Measurements from ENCODE around the gene KAT7.
"Not testable (repeated sequence)": the region's sequence is repeated elsewhere in the genome, so short reads cannot be mapped to it uniquely, and the experiment has no call there.

KAT7 gene

DNA sequence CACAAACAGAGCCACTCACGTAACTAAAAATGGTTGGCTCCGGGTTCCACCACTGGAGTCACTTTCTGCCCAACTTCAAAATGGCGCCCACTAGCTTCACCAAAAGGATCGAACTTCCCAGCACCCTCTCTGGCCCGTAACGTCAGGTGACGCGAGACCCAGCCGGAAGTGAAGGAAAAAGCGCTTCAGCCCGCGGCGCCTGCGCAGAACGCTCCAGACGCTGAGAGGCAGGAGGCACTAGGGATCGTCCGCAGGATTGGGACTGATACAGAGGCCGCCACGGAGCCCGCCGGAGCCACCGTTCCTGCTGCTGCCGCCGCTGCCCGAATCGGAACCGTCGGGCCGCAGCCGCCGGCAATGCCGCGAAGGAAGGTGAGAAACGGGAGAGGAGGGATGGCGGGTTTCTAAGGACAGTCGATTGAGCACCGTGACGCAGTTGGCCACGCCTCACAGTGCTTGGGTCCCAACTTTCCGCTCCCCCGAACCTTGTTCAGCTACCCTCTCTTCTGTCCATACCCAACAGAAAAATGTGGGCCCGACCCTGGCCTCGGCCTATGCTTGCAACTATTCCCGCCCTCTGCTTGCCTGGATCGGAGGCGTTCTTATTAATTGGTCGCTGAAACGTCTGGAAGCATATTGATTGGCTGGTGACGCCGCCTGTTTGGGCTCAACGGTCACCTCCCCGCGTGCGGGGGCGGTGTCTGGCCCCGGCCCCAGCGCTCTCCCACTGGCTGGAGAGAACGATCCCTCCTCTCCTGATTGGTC lies at the start of gene KAT7:
Gene KAT7, plus strand, starts transcription at position 204 of the 765 bp plus-strand sequence. Its CDS starts 154 bp downstream, at position 358.
- DNase-seq (ENCODE audit: low read depth in 2 of 2), result peak; percentile 99

DNA sequence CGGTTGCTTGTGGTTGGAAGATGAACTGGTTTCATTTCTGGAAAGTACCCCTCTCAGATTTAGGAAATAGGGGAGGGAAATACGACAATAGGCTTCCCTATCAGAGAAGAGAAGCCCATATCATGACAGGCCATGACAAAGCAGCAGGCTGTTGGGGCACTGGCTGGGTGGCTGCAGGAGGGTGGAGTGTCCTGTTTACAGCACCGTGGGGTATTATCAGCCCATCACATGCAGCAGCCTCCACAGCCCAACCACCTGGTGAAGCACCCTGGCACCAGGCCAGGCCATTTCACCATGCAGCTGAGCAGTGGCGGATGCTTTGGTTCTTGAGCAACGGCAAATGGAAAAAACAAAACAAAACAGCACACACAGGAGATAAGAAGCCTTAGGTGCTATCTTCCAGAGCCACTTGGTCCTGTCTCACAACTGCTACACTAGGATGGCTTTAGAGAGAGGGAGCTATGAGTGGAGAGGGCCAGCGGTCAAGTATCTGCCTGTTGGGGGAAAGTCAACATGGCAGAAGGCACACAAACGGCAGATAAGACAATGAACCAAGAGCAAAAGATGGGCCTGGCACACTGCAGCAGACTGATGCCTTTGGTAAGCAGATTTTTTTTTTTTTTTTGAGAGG lies 48.7 kb upstream of the KAT7 start:
- peak; percentile 66 to 73 for DNase-seq (ENCODE audit: low read depth in 2 of 2)

DNA sequence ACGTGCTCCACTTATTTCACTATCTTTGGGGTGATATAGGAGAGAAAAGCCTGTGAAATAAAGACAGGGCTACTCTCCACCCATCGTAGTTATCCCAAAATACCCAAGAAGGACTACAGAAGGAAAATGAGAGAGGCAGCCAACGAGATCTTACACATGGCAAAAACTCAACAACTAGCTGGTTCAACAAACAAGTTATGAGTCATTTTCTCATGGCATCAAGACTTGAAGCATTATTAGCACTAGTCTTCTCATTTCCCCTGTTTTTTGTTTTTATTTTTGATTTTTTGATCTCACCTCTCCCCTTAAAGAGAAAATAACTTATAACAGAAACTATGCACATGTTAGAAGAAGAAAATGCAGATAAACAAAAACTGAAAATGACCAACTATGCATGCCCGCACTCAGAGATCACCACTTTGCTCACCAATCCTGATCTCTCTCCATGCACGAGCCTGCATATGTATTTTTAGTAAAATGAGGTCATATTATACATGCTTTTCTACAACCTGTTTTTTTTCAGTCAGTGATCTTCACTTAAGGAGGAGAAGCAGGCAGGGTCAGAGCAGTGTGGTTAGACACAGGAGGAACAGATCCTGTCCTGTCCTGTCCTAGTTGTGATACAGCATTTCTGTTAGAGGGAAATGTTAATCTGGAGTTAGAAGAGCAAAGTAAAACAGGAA lies 47.3 kb upstream of the KAT7 start:
- DNase-seq (ENCODE audit: low read depth in 2 of 2), result no peak

DNA sequence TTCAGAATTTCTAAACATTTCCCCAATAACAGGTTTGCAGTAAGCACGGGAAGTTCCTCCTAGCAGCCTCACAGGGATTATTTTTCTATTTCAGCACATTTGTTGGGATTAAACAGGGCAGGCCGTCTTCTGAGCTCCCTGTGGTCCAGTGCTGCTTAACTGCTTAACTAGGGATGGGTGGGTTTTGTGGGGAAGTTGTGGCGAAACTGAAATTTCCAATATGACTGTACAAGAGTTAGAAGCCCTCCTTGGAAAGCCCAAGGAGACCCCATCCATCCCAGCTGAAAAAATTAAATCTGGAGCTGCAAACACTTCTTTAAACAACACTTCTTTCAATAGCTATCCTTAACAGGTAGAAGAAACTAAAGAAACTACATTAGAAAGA lies 46.8 kb upstream of the KAT7 start:
- DNase-seq (ENCODE audit: low read depth in 2 of 2), result no peak

DNA sequence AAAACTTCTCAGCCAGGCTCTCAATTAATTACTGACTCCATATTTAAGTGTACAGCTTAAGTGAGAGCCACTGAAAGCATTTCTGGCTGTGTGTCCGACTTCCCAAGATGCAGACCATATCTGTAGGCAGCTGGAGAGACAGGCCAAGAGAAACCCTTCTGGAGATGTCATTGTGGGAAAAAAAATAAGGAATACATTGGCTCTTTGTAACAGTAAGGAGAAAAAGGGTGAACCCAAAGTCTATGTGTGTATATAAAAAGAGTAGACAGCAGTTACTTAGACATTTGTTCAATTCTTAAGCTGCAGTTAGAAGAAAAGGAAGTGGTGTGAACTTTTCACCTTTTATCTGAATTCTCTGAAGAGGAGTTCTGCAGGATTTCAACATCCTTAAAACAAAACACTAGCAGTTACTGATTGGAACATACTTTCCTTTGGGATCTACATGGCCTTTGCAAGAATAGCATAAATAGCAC lies 46.3 kb upstream of the KAT7 start:
- DNase-seq (ENCODE audit: low read depth in 2 of 2), result no peak

DNA sequence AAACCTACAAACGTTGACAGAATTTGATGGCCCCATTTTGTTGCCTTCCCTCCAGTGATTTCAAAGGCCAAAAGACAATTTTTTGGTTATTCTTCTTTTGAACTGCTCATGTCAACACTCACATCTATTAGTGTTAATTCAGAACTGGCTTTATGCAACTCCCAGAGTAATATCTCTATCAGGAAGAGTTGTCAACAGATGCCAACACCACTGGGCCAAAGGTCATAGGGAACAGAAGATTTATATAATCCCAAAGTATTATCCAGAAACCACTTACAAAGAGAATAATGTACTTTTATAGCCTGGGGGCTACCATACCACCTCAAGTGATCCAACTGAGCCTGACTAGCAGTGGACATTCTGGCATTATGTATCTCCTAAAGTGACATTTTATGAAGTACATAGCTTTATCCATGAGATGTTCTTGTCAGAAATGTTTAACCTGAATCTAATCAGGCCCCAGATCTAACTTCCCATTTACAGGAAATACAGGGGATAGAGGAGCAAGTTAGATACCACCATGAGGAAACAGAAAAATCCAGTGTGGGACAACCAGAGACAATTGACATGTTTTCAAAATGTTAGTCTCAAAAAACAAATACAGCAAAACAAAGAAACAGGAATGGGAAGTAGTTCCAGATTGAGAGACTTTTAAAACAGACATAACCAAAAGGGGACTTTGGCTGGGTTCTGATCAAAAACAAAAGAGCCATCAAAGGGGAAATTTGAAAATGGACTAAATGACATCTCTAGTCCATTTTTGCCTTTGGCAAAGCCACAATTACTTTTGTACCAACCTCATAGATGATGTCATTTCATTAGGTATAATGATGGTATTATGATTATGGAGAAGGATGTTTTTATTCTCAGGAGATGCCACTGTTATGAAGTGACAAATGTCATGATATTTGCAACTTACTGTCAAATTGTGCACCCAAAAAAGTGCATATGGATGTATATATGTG lies 43.0 kb upstream of the KAT7 start:
- no peak for DNase-seq (ENCODE audit: low read depth in 2 of 2)

DNA sequence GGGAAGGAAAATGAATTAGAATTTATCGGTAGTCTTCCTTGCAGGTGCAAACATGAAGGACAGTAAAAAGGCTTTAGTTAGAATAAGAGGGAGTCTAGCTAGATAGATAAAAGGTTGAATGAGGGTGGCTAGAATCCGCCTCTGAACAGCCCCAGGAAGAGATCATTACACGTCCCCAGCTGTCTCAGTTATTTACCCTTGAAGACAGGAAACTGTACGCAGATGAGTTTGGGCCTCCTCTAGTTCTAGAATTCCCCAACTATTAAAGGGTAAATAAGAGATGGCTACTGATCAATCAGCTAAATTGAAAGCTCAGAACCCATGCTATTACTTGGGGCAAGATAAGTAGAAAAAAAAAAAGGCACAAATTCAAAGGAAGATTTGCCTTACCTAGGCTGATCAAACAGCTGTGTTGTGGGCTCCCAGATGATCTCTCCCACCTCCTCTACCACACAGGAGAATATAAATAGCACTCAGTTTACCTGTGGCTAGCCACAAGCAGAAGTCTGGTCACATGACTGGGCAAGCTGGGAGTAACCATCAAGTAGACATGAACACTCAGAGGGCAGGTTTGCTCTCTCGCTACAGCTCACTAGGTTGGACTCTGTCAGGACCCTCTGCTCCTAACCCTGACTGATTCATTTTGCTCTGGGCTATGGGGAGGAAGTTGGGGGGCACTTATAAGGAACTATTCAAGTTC lies 41.5 kb upstream of the KAT7 start:
- no peak for DNase-seq (ENCODE audit: low read depth in 2 of 2)

DNA sequence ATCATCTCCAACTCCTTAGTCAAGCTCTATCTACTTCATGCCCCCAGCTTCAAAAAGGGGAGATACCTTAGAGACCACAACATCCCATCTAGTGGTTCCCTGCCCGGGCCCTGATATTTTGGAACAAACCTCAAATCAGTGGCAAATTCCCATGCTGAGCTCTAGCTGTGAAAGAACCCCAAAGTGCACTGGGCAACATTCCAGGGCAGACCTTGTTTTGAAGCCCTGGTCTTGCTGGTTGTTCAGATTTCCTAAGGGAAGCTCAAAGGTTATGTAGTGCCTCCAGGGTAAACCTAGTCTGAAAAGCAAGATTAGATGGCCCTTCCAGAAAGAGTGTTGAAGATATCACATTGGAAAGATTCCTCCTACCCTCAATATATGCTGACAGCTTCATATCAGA lies 40.8 kb upstream of the KAT7 start:
- DNase-seq (ENCODE audit: low read depth in 2 of 2), result no peak

DNA sequence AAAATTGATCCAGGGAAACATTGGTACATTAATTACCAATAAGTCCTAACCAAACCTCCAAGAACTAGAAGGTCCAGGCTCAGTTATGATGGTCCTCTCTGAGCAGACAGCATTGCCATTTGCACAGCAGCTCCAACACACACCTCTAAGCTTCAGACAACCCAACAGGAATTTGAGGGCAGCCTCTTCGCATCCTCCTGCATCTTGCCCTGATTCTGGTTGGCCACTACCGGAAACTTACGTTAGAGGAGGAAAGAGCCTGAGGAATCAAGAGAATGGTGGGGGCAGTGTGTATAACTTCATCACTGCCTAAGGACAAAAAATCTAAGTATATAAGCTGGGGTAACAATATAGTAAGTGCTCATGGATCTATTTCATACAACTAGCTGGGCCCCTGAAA lies 40.3 kb upstream of the KAT7 start:
- no peak for DNase-seq (ENCODE audit: low read depth in 2 of 2)

DNA sequence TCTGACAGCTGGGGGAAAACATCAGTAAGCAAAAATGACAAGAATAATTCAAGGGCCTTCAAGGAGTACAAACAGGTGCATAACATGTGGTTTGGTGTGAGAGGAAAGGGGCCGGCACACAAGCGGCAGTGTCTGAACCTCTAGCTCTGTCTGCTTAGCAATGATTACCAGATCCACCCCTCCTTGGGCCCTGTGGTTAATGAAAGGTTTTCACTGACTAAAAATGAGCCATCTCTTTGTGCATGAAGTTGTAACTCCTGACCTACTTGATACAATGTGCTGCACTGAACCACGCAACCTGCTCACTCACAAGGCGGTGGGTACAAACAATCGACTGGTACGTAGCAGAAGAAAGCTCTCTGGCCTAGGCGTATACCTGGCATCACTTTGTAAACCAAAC lies 39.7 kb upstream of the KAT7 start:
- DNase-seq (ENCODE audit: low read depth in 2 of 2), result peak; percentile 41 to 46

DNA sequence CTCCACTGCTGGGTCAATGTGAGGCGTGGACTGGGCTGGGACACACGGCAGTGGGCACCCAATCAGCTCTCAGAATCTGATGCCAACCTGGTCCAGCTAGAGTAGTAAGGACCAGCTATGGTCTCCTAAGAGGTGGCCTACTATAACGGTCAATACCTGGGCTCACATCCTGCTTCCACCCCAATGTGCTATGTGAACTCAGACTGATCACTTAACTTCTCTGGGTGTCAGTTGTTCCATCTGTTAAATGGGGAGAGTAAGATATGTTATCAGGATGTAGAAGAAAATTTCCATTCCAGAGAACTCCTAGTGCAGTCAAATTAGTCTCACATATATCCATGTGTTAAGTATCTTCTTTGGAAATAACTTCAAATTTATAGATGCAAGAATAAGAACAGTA lies 38.8 kb upstream of the KAT7 start:
- no peak for DNase-seq (ENCODE audit: low read depth in 2 of 2)

DNA sequence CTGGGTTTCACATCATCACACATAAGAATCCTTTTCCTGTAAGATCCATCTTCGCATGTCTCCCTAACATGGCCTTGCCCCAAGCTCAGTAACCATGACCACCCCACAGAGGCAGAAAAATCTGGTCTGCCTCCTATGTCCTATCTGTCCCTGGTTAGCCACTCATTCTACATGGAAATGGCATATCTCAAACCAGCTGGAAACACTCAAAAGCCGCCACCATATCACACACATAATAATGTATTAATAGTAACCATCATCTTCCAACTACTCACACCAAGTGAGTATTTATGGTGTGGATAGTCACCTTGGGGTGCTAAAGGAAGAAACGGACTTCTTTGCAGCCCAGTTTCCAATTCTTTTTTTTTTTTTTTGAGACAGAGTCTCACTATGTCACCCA lies 36.0 kb upstream of the KAT7 start:
- DNase-seq (ENCODE audit: low read depth in 2 of 2), result no peak

DNA sequence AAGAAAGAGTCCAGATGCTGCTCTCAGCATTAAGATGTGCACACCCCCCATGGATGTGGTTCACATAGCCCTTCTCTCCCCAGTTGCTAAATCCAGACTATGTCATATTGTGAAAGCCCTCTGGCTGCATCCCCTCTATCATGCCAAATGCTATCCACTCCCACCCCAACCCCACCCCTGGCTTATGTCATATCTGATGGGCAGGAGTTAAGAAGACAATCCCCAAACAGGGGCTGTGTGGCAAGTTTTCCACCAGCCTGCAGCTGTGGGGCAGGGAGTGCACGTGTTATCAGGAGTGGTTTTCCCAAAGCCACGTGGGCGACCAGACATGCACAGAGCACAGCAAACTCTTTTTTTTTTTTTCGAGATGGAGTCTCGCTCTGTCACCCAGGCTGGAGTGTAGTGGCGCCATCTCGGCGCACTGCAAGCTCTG lies 34.5 kb upstream of the KAT7 start:
- DNase-seq (ENCODE audit: low read depth in 2 of 2), result no peak

DNA sequence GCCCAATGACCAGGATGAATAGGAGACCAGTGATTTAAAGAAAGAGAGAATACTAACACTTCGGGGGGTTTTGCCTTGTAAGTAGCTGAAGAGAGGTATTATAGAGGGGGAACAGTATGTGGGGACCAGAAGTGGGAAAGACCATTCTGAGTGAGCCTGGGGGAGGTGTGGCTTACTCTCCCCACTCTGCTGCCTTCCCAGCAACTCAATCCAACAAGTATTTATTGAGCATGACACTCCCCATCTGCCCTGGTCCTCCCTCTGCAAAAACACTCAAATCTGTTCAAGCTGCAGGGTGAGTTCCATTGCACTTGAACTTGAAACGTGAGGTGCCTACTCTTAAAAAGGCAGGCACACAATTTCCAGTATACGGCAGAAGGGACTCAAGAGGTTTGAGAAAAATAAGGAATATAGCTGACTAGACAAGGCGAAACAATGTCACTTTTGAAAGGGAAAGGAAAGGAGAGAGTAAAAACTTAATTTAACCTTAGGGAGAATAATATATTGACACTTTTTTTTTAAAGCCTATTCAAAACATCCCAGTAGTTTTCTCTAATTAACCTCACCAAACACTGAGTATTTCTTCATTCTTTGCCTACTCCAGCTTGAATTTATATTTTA lies 32.7 kb upstream of the KAT7 start:
- DNase-seq (ENCODE audit: low read depth in 2 of 2), result no peak

DNA sequence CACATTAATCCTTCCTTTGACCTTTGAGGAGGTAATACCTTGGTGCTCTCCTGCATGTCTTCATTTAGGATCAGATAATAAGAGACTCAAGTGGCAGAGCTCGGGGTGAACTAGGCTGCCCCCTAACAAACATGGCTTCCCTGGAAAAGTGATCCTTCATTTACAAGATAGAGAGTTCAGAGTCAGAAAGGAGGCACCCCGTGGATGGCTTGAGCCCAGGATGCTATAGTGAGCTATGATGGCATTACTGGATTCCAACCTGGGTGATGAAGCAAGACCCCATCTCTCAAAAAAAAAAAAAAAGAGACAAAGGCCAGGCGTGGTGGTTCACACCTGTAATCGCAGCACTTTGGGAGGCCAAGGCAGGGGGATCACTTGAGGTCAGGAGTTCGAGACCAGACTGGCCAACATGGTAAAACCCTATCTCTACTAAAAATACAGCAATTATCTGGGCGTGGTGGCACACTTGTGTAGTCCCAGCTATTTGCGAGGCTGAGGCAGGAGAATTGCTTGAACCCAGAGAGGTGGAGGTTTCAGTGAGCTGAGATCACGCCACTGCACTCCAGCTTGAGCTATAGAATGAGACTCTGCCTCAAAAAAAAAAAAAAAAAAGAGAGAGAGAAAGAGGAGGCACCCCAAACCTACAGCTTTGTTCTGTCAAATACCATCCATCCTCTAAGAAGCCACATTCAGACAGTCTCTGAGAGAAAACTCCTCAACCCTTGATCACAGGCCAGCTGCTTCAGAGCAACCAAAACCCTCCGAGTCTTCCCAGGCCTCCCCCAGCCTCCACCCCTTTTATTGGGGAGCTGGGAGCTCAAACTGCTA lies 31.9 kb upstream of the KAT7 start:
- no peak for DNase-seq (ENCODE audit: low read depth in 2 of 2)

DNA sequence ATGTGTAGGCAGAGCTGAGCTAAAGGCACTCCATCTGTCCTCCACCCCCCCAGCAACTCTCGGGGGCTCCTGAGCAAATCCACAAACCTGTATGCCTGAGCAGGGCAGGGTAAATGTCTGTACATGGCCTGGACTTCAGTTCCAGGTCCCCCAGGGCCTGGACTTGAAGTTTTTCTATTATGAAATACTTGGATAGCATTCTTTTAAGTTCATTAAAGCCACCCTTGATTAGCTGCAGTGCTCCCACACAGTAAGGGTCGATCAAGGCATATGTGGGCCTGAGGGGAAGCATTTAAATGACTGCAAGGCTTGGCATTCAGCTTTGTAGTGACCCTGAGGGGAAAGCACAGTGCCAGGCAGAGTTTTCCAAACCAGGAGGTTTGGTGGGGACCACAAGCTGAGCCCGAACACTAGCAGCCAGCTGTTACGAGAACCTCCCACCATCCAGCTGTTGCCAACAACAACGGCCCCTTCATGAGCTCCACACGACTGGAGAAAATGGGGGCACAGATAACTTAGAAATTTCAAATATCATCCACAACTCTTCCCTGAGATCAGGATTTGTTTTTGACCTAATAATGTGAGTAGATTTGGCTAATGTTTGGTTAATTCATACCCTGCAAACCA lies 31.2 kb upstream of the KAT7 start:
- no peak for DNase-seq (ENCODE audit: low read depth in 2 of 2)

DNA sequence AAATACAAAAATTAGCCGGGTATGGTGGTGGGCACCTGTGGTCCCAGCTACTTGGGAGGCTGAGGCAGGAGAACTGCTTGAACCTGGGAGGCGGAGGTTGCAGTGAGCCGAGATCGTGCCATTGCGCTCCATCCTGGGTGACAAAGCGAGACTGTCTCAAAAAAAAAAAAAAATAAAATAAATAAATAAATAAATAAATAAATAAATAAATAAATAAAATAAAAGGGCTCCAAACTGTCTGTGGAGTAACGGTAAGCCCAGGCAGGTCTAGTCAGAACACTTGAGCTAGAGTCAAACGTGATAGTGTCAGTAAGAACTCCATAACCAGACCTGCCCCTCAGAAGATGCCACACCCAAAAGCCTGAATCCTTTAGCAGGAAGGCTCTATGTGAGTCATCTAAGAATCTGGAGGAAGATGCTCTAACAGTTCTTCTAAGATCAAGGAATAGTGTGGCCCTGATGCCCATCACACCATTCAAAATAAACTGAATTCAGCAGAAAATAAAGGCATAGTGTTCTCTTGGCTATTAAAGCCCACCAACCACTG lies 29.9 kb upstream of the KAT7 start:
- not testable (repeated sequence) for DNase-seq (ENCODE audit: low read depth in 2 of 2)

DNA sequence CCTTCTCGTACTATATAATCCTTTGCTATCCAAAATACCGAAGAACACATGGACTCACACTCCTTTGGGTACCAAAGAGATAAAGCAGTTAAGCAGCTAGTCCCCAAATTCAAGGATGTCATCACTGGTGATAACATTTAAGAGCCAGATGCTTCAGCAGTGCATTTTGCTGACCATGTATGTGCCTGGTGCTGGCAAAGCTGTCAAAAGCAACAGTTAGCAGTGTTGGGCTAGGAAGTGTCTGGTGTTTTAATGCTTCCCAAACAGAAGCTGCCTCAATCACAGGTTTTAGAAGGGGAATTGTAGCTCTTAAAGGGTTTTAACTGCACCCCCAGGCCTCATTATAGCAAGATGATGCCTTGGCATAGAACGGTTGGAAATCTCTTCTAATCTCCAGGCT lies 29.3 kb upstream of the KAT7 start:
- no peak for DNase-seq (ENCODE audit: low read depth in 2 of 2)

DNA sequence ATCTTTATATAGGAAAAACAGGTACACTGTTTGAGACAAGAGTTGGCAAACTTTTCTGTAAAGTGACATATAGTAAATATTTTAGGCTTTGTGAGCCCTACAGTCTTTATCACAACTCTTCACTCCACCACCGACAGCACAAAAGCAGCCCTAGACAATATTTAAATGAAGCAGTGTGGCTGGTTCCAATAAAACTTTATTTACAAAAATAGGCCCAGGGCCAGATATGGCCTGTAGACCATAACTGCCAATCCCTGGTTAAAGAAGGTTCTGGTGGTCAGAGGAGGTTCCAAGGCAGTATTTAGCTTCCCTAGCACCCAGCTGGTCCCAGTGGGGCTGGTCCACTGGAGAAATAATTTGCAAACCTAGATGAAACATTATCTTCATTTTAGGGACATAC lies 28.2 kb upstream of the KAT7 start:
- no peak for DNase-seq (ENCODE audit: low read depth in 2 of 2)
